ENCODE data around the gene CAPN13.

CAPN13 gene

GRCh38 chr2:30683236-30683956 lies 123.8 kb downstream of the CAPN13 start:
- DNase-seq (ENCODE audit: low spot score): no peak

GRCh38 chr2:30681022-30681421 lies 126.2 kb downstream of the CAPN13 start:
- no peak for DNase-seq (ENCODE audit: low spot score)

GRCh38 chr2:30680121-30680520 lies 127.1 kb downstream of the CAPN13 start:
- no peak for DNase-seq (ENCODE audit: low spot score)

- DNase-seq (ENCODE audit: low spot score): peak; percentile 43
These were observed 127.7 kb downstream of the CAPN13 start for GRCh38 chr2:30679426-30680088.

GRCh38 chr2:30678410-30679137 lies 128.7 kb downstream of the CAPN13 start:
- no peak for DNase-seq (ENCODE audit: low spot score)

GRCh38 chr2:30677861-30678385 lies 129.3 kb downstream of the CAPN13 start:
- no peak for DNase-seq (ENCODE audit: low spot score)

GRCh38 chr2:30677231-30677630 lies 130.0 kb downstream of the CAPN13 start:
- DNase-seq (ENCODE audit: low spot score): no peak

GRCh38 chr2:30675758-30676157 lies 131.5 kb downstream of the CAPN13 start:
- DNase-seq (ENCODE audit: low spot score): no peak

GRCh38 chr2:30673127-30673526 lies 134.1 kb downstream of the CAPN13 start:
- no peak for DNase-seq (ENCODE audit: low spot score)
